ENCODE results near the gene COL13A1.
A peak's percentile ranks its signal among the peaks of the same experiment; 100 is the strongest.

Gene COL13A1

DNA sequence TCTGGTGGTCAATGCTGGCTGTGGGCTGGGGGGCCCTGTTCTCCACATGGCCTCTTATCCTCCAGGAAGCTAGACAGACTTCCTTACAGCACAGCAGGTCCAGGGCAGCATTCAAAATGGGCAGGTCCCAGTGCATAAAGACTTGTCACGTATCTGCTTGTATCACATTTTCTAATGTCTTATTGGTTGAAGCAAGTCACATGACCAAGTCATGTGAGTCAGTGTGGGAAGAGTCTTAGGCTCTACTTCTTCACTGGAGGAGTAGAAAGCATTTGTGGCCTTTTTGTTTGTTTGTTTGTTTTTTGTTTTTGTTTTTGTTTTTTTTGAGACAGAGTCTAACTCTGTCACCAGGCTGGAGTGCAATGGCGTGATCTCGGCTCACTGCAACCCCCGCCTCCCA is 104.7 kb downstream of the COL13A1 start:
- DNase-seq (ENCODE audit: low spot score): no peak

- no peak for DNase-seq (ENCODE audit: low spot score)
Measured at GRCh38 chr10:69907517-69907916, 105.8 kb downstream of the COL13A1 start.

- DNase-seq (ENCODE audit: low spot score): no peak
Measured at GRCh38 chr10:69908124-69908523, 106.4 kb downstream of the COL13A1 start.

GRCh38 chr10:69910561-69910960 is 108.9 kb downstream of the COL13A1 start:
- DNase-seq (ENCODE audit: low spot score): no peak

GRCh38 chr10:69911613-69912528 is 110.2 kb downstream of the COL13A1 start:
- peak; percentile 45 for DNase-seq (ENCODE audit: low spot score)

DNA sequence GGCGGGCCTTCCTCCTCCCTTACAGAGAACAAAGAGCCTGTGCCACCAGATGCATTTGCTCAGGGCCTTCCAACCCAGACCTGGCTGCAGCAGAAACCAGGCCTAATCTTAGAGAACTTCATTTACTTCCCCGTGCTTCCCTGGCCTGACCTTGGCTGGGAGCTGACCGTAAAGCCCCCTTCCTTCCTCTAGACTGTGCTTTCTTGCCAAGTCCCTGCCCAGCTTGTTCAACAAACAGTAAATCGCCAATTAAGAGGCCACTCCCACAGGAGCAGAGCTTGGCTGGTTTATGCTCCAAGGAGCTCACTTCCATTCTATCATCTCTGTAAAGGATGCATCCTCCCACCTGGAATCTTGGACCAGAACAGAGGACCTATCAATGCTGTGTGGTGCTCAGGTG is 110.9 kb downstream of the COL13A1 start:
- no peak for DNase-seq (ENCODE audit: low spot score)

GRCh38 chr10:69913606-69914382 is 112.1 kb downstream of the COL13A1 start:
- no peak for DNase-seq (ENCODE audit: low spot score)

DNA sequence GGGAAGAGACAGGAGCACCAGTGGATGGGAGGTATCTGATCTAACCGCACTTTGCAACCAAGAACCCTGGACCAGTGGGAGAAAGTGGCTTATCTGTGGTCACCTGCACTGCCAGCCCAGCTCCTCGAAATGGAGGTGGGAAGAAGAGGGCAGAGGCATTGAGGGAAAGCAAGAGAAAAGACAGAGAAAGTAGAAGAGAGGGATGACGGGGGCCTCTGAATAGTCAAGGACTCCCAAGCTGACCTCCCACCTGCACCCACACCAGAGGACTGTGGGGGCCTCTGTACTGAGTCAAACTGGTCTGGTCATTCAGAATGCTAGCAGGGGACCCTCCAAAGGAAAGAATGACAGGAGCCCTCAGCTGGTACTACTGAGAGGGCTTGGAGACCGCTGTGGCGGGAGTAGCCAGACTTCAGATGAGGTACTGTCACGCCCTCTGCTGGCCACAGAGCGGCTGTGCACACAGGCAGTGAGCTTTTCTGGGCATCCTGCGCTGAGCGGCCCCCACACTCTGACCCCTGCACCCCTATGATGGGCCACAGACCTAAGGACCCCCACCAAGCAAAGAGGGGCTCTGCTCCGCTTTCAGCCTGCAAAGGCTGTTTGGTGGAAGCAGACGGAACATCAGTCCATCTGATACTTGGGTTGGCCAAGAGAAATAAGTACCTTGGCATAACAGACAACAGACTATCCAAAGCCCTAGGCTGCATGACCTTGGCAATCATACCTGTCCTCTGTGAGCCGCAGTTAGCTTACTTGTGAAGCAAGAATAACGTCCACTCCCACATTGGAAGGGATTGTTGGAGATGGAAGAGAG is 112.9 kb downstream of the COL13A1 start:
- peak; percentile 57 for DNase-seq (ENCODE audit: low spot score)

GRCh38 chr10:69915215-69915560 is 113.5 kb downstream of the COL13A1 start:
- DNase-seq (ENCODE audit: low spot score): no peak

DNA sequence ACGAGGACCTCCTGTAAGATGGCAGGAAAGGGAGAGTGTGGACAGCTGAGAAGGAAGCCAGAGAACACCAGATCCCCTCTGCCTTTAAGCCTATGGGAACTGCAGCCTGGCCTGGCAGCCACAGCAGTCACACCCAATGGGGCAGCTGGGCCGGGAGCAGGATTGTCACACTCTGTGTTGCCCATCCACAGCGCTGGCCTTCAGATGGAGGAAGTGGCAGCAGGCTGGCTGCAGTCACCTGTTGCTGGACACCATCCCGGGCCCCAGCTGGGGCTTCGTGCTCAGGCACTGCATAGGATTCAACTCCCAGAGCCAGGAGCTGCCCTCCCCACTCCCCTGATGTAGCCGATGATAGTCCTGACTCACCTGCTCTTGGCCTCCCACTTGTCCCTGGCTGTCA is 114.4 kb downstream of the COL13A1 start:
- no peak for DNase-seq (ENCODE audit: low spot score)

GRCh38 chr10:69918036-69918435 is 116.3 kb downstream of the COL13A1 start:
- no peak for DNase-seq (ENCODE audit: low spot score)

GRCh38 chr10:69919250-69919649 is 117.5 kb downstream of the COL13A1 start:
- no peak for DNase-seq (ENCODE audit: low spot score)

DNA sequence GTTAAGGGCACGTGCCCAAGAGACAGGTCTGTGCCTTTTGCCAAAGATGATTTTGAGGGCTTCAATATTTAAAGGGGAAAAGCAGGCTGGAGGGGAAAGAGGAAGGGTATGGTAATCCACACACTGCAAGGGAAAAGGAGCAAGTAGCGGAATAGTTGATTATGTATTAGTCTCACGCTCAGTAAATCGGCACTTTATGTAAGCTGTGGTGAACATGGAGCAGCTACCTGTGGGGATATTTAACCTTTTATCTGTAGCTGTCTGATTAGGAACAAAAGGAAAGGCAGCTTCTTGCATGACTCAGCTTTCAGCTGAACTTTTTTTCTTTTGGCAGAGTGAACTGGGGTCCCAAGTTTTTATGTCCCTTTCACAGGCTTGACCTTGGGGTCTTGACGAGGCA is 123.4 kb downstream of the COL13A1 start:
- DNase-seq (ENCODE audit: low spot score): no peak

- no peak for DNase-seq (ENCODE audit: low spot score)
Measured at GRCh38 chr10:69928339-69928738, 126.6 kb downstream of the COL13A1 start.

GRCh38 chr10:69929575-69929974 is 127.9 kb downstream of the COL13A1 start:
- no peak for DNase-seq (ENCODE audit: low spot score)

DNA sequence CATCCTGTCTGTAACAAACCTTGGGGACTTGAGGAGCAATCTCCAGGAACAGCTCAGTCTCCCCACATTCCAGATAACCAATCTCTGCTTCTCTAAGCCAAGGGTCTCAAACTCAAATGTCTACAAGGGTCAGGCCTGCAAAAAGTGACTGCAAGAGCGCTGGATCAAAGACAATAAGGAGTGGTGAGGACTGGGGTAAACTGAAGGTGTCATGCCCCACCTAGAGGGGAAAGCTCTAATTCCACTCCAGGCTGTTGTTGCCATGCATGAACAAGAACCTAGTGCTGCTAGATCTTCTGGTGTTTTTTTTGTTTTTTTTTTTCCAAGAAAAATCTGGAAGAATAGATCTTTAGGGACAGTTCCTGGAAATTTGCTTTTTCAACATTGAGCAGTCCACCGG is 133.1 kb downstream of the COL13A1 start:
- DNase-seq (ENCODE audit: low spot score): no peak

DNA sequence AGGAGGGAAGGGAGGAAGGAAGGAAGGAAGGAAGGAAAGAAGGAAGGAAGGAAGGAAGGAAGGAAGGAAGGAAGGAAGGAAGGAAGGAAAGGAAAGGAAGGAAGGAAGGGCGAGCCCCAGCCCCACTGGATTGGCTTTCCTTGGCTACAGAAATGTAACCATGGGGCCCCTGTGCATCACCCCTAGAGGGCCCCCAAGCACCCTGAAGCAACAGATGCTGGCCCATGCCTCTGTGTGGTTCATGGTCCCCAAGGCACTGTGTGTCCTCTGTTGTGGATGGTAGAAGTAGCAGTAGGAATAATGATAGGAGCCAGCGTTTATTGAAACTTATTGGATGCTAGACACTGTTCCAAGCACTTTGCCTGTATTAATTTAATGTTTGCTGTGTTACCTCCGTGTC is 134.4 kb downstream of the COL13A1 start:
- peak; percentile 22 for DNase-seq (ENCODE audit: low spot score)

GRCh38 chr10:69938541-69938991 is 136.9 kb downstream of the COL13A1 start:
- no peak for DNase-seq (ENCODE audit: low spot score)

DNA sequence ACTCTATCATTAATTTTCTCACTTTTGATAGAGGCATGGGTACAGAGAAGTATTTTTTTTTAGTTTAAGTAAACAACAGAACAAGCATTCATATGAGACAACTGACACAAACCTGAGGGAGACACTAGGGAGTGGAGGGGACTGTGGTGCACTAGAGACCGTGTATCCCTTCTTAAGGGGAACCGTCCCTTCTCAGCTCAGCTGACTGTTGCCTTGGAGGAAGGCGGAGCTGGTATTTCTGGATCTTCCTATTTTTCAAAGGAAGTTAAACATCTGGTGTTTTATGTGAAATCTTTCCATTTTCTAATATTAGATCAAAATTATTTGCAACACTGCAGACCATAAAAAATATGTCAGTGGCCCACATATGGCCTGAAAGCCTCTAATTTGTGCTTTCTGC is 137.4 kb downstream of the COL13A1 start:
- no peak for DNase-seq (ENCODE audit: low spot score)

DNA sequence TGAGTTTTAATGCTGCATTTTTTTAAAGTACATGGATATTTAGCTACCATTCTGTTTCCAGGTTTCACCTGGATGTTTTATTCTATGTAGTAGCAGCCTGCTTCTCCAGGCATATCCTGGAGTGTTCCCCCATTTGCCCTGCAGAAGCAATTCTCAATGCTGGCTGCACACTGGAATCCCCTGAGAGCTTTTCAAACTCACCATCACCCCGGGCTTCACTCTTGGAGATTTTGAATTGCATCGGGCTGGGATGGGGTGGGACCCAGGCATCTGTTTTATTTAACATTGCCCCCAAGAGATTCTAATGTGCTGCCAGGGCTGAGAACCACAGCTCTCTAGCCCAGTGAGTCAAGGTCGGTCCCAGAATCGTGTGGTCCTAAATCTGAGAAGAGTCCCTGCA is 137.8 kb downstream of the COL13A1 start:
- DNase-seq (ENCODE audit: low spot score): no peak

- no peak for DNase-seq (ENCODE audit: low spot score)
Measured at GRCh38 chr10:69941730-69942129, 140.0 kb downstream of the COL13A1 start.

- no peak for DNase-seq (ENCODE audit: low spot score)
Measured at GRCh38 chr10:69943292-69943820, 141.7 kb downstream of the COL13A1 start.
